DND-41 (cell line): ENCODE results near the gene RELL2.
A peak's percentile ranks its signal among the peaks of the same experiment; 100 is the strongest.

ENCODE experiments used
- ATAC-seq: fragments of 200-7000 bp; cut with Tn5 transposase; 3 replicates; pipeline ENCODE4 v1.9.1; 2021; ENCODE audit warnings: low read depth; ENCODE audit not compliant: insufficient read depth
- DNase-seq: peaks from one replicate; pipeline ENCODE4 v3.0.0-alpha.2; 2020
- H2AFZ ChIP-seq: 2 replicates; pipeline ENCODE4 v1.6.0; 2012; ENCODE audit warnings: low read depth, low read length
- H3K27ac ChIP-seq: 2 replicates; pipeline ENCODE4 v1.5.1; 2012; ENCODE audit warnings: low read length, inconsistent platforms
- H3K27me3 ChIP-seq: fragments of 200-600 bp; sonication (generic); 2 replicates; pipeline ENCODE4 v1.6.0; 2012; ENCODE audit warnings: low read length, mild to moderate bottlenecking, inconsistent platforms; ENCODE audit not compliant: insufficient read depth, poor library complexity
- H3K36me3 ChIP-seq: 2 replicates; pipeline ENCODE4 v1.5.1; 2012; ENCODE audit warnings: low read length, inconsistent platforms; ENCODE audit not compliant: insufficient read depth
- H3K4me1 ChIP-seq: 2 replicates; pipeline ENCODE4 v1.5.1; 2012; ENCODE audit warnings: mild to moderate bottlenecking, low read length; ENCODE audit not compliant: insufficient read depth
- H3K4me2 ChIP-seq: 2 replicates; pipeline ENCODE4 v1.6.0; 2012; ENCODE audit warnings: mild to moderate bottlenecking, moderate library complexity, low read length, inconsistent platforms; ENCODE audit not compliant: insufficient read depth
- H3K4me3 ChIP-seq, 2 experiments: fragments of 200-600 bp in 1 of 2; shearing (Covaris generic) in 1 of 2; 2 replicates each; pipeline ENCODE4 v1.5.1; 2012 to 2016; ENCODE audit warnings: inconsistent platforms in 2 of 2, low read length in 2 of 2, mild to moderate bottlenecking in 2 of 2, low read depth in 1 of 2, moderate library complexity in 1 of 2
- H3K79me2 ChIP-seq: 2 replicates; pipeline ENCODE4 v1.6.0; 2012; ENCODE audit warnings: low read length, inconsistent platforms; ENCODE audit not compliant: insufficient read depth
- H3K9ac ChIP-seq: 2 replicates; pipeline ENCODE4 v1.6.0; 2012; ENCODE audit warnings: low read depth, mild to moderate bottlenecking, inconsistent platforms, low read length, moderate library complexity
- H3K9me3 ChIP-seq: 2 replicates; pipeline ENCODE4 v1.5.1; 2012; ENCODE audit warnings: low read length, moderate library complexity, mild to moderate bottlenecking, inconsistent platforms; ENCODE audit not compliant: insufficient read depth, severe bottlenecking
- H4K20me1 ChIP-seq: 2 replicates; pipeline ENCODE4 v1.6.0; 2012; ENCODE audit warnings: low read length; ENCODE audit not compliant: insufficient read depth
- CTCF ChIP-seq: IDR thresholded peaks from 2 replicates; pipeline ENCODE4 v1.5.1; 2012; ENCODE audit warnings: borderline replicate concordance, low read length, moderate library complexity, mild to moderate bottlenecking; ENCODE audit not compliant: poor library complexity, severe bottlenecking; ENCODE audit errors: extremely low read depth
- EZH2 ChIP-seq: IDR thresholded peaks from 3 replicates; pipeline ENCODE4 v1.6.1; 2012; ENCODE audit warnings: borderline replicate concordance, low read depth, mild to moderate bottlenecking, moderate library complexity, low read length, inconsistent platforms; ENCODE audit not compliant: severe bottlenecking

RELL2 gene

GRCh38 chr5:141641634-141642267 lies 5.0 kb downstream of the RELL2 start:
- TF ChIP-seq CTCF (peak; percentile 7), EZH2 (no peak)
- Histone ChIP-seq H3K4me2 (no peak overlapping the region), H3K27ac (no peak overlapping the region), H4K20me1 (0 out of 2 replicates have a peak, but pooled peaks cover 3% of the 10 kb centered on the region), H3K27me3 (no peaks in the 10 kb centered on the region), H3K4me3 (no peak overlapping the region), H3K79me2 (no peaks in the 10 kb centered on the region), H3K4me1 (peaks cover 13% of the 10 kb centered on the region), H3K9me3 (no peaks in the 10 kb centered on the region), H2AFZ (no peak overlapping the region), H3K9ac (no peak overlapping the region), H3K36me3 (no peaks in the 10 kb centered on the region)
- no peak for DNase-seq
- no peak for ATAC-seq

- Histone ChIP-seq H3K4me3 (no peak overlapping the region), H3K9me3 (no peaks in the 10 kb centered on the region), H3K36me3 (no peaks in the 10 kb centered on the region), H3K27me3 (no peaks in the 10 kb centered on the region), H4K20me1 (no peaks in the 10 kb centered on the region), H2AFZ (no peak overlapping the region), H3K79me2 (no peaks in the 10 kb centered on the region), H3K4me1 (no peaks in the 10 kb centered on the region), H3K4me2 (no peak overlapping the region), H3K27ac (no peak overlapping the region), H3K9ac (no peak overlapping the region)
- ATAC-seq = no peak
- DNase-seq = no peak
- TF ChIP-seq CTCF (no peak), EZH2 (no peak)
Observed at GRCh38 chr5:141646026-141646425, 9.2 kb downstream of the RELL2 start.

- Histone ChIP-seq H3K9me3 (no peaks in the 10 kb centered on the region), H3K4me3 (no peak overlapping the region), H3K4me2 (no peak overlapping the region), H4K20me1 (no peaks in the 10 kb centered on the region), H3K27ac (no peak overlapping the region), H3K79me2 (no peaks in the 10 kb centered on the region), H3K9ac (no peak overlapping the region), H3K27me3 (peaks cover under 1% of the 10 kb centered on the region), H2AFZ (no peak overlapping the region), H3K36me3 (no peaks in the 10 kb centered on the region), H3K4me1 (no peaks in the 10 kb centered on the region)
- ATAC-seq (no peak), DNase-seq (no peak)
- TF ChIP-seq CTCF (no peak), EZH2 (no peak)
Observed at GRCh38 chr5:141647242-141647641, 10.4 kb downstream of the RELL2 start.
